Stimulated activated CD8-positive, alpha-beta memory T cell treated with anti-CD3 and anti-CD28 coated beads, Interleukin-15, amount 100 ng/mL, for 4 hours (primary cell): Measurements from ENCODE around the gene CCT6B.
"Not testable (repeated sequence)": the region's sequence is repeated elsewhere in the genome, so short reads cannot be mapped to it uniquely, and the experiment has no call there.

Experiments used
- DNase-seq, 2 donors: peaks; one replicate each; pipeline ENCODE4 v3.0.0-alpha.2; 2020; ENCODE audit warnings: low read depth in 2 of 2

CCT6B gene

GRCh38 chr17:34961093-34961911 is at the start of gene CCT6B, which contains the start of gene ZNF830:
Gene CCT6B, minus strand, starts transcription at chr17:34961460. Its CDS starts 67 bp downstream, at chr17:34961393.
Gene ZNF830, plus strand, starts transcription at chr17:34961540. Its CDS starts 27 bp downstream, at chr17:34961567.
- DNase-seq = peak; percentile 75 to 85

GRCh38 chr17:35010093-35010492 is 48.8 kb upstream of the CCT6B start:
- DNase-seq = no peak

- DNase-seq = no peak
These were observed 45.7 kb upstream of the CCT6B start for GRCh38 chr17:35006961-35007360.

- no peak for DNase-seq
These were observed 45.1 kb upstream of the CCT6B start for GRCh38 chr17:35006345-35006744.

- DNase-seq = no peak
These were observed 42.5 kb upstream of the CCT6B start for GRCh38 chr17:35003778-35004177.

GRCh38 chr17:35002876-35003551 is 41.8 kb upstream of the CCT6B start:
- no peak for DNase-seq

- DNase-seq = no peak
These were observed 40.3 kb upstream of the CCT6B start for GRCh38 chr17:35001549-35001948.

GRCh38 chr17:35000965-35001364 is 39.7 kb upstream of the CCT6B start:
- not testable (repeated sequence) for DNase-seq

- no peak for DNase-seq
These were observed 38.2 kb upstream of the CCT6B start for GRCh38 chr17:34999456-34999855.

GRCh38 chr17:34998205-34998604 is 36.9 kb upstream of the CCT6B start:
- DNase-seq = peak; percentile 50 to 69

- no peak for DNase-seq
These were observed 36.1 kb upstream of the CCT6B start for GRCh38 chr17:34997355-34997862.

- no peak for DNase-seq
These were observed 35.4 kb upstream of the CCT6B start for GRCh38 chr17:34996422-34997285.

- no peak for DNase-seq
These were observed 31.8 kb upstream of the CCT6B start for GRCh38 chr17:34993031-34993430.

- DNase-seq = no peak
These were observed 30.3 kb upstream of the CCT6B start for GRCh38 chr17:34991606-34992005.

GRCh38 chr17:34990921-34991365 is 29.7 kb upstream of the CCT6B start:
- DNase-seq = no peak

- DNase-seq = no peak
These were observed 28.2 kb upstream of the CCT6B start for GRCh38 chr17:34989473-34989872.

GRCh38 chr17:34988644-34989043 is 27.4 kb upstream of the CCT6B start:
- no peak for DNase-seq

GRCh38 chr17:34987232-34987631 is 26.0 kb upstream of the CCT6B start:
- no peak for DNase-seq

GRCh38 chr17:34981538-34982241 is 20.4 kb upstream of the CCT6B start:
- no peak for DNase-seq

GRCh38 chr17:34980681-34981537 is 19.6 kb upstream of the CCT6B start:
- peak; percentile 67 to 81 for DNase-seq
